DOHH2 (cell line): Measurements from ENCODE around the gene DYNLT2B.

Experiments
- EZH2phosphoT487 ChIP-seq: fragments of 200-600 bp; sonication (generic); IDR thresholded peaks from 2 replicates; pipeline ENCODE4 v1.6.1; 2017; ENCODE audit warnings: borderline replicate concordance, mild to moderate bottlenecking, antibody characterized with exemption, low read length, moderate library complexity, mixed read lengths
- TF ChIP-seq, protein P1 (sequence below): fragments of 200-600 bp; sonication (generic); IDR thresholded peaks from one replicate; pipeline ENCODE4 v1.5.1; 2014; ENCODE audit warnings: antibody characterized with exemption, mild to moderate bottlenecking, low read depth, low read length; ENCODE audit not compliant: poor library complexity, severe bottlenecking

DNA sequence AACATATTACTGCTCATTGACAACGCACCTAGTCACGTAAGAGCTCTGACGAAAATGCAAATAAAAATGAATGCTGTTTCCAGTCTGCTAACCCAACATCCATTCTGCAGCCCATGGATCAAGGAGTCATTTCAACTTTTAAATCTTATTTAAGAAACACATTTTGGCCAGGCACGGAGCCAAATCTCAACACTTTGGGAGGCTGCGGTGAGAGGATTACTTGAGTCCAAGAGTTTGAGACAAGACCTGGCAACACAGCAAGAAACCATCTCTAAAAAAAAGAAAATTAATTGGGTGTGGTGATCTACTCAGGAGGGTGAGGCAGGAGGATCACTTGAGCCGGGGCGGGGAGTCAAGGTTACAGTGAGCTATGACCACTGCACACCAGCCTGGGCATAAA lies 42.5 kb upstream of the DYNLT2B start:
- TF ChIP-seq, protein P1, sequence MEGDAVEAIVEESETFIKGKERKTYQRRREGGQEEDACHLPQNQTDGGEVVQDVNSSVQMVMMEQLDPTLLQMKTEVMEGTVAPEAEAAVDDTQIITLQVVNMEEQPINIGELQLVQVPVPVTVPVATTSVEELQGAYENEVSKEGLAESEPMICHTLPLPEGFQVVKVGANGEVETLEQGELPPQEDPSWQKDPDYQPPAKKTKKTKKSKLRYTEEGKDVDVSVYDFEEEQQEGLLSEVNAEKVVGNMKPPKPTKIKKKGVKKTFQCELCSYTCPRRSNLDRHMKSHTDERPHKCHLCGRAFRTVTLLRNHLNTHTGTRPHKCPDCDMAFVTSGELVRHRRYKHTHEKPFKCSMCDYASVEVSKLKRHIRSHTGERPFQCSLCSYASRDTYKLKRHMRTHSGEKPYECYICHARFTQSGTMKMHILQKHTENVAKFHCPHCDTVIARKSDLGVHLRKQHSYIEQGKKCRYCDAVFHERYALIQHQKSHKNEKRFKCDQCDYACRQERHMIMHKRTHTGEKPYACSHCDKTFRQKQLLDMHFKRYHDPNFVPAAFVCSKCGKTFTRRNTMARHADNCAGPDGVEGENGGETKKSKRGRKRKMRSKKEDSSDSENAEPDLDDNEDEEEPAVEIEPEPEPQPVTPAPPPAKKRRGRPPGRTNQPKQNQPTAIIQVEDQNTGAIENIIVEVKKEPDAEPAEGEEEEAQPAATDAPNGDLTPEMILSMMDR: no peak
- TF ChIP-seq EZH2phosphoT487: no peak
